ENCODE measurements around the gene ADORA2B.

Gene ADORA2B

GRCh38 chr17:16023881-16024280 lies 79.0 kb downstream of the ADORA2B start:
- no CpG with 5 or more reads among the region's 4 CpGs for WGBS, 2 donors (ENCODE audit: extremely low coverage in 2 of 2, insufficient read length in 2 of 2, insufficient replicate concordance in 1 of 2)
- no peak overlapping the region for H3K27ac ChIP-seq (replicated peaks; ENCODE audit: low read length)
- H3K36me3 ChIP-seq (replicated peaks in 1 of 2; ENCODE audit: control insufficient read depth in 2 of 2, insufficient read depth in 2 of 2, low read length in 2 of 2) = peaks cover 18 to 96% of the 10 kb centered on the region in 2 donors

GRCh38 chr17:16025202-16025601 lies 80.3 kb downstream of the ADORA2B start:
- Histone ChIP-seq H2AK5ac (ENCODE audit: low read depth, low read length) (no peak overlapping the region), H2BK120ac (ENCODE audit: low read depth, low read length) (no peak overlapping the region), H2BK5ac (ENCODE audit: low read length) (no peak overlapping the region), H3K18ac (ENCODE audit: low read length) (no peak overlapping the region), H3K9ac (ENCODE audit: low read depth, low read length, poor library complexity) (no peak overlapping the region), H3K23ac (ENCODE audit: low read depth, low read length, poor library complexity) (no peak overlapping the region), H3K4me2 (ENCODE audit: insufficient read depth, low read length, poor library complexity, severe bottlenecking) (no peak overlapping the region), H3K14ac (ENCODE audit: low read length) (no peak overlapping the region), H2BK15ac (ENCODE audit: low read length) (no peak overlapping the region), H3K27me3 (ENCODE audit: control insufficient read depth in 3 of 3, insufficient read depth in 3 of 3, low read depth in 1 of 3, low read length in 3 of 3) (no peaks in the 10 kb centered on the region), H2AFZ (ENCODE audit: low read length) (no peak overlapping the region), H3K27ac (replicated peaks; ENCODE audit: low read length) (no peak overlapping the region), H3K4ac (ENCODE audit: low read length) (no peak overlapping the region), H2BK12ac (ENCODE audit: low read length) (no peak overlapping the region), H3K79me1 (ENCODE audit: low read depth, low read length) (no peaks in the 10 kb centered on the region), H4K8ac (ENCODE audit: low read depth, low read length) (no peak overlapping the region), H4K91ac (ENCODE audit: low read depth, low read length, poor library complexity) (no peak overlapping the region), H3K4me1 (ENCODE audit: control insufficient read depth in 2 of 2, insufficient read depth in 1 of 2, low read depth in 1 of 2, low read length in 2 of 2) (no peaks in the 10 kb centered on the region), H3K36me3 (replicated peaks in 1 of 2; ENCODE audit: control insufficient read depth in 2 of 2, insufficient read depth in 2 of 2, low read length in 2 of 2) (peaks cover 25 to 96% of the 10 kb centered on the region in 2 donors), H3K9me3 (replicated peaks in 1 of 2; ENCODE audit: control insufficient read depth in 2 of 2, insufficient read depth in 1 of 2, low read depth in 1 of 2, low read length in 2 of 2) (peaks cover 0 to 3% of the 10 kb centered on the region in 2 donors), H3K4me3 (ENCODE audit: low read length in 2 of 2) (no peak overlapping the region)
- DNase-seq (ENCODE audit: low spot score) = no peak
- WGBS, 2 donors (ENCODE audit: extremely low coverage in 2 of 2, insufficient read length in 2 of 2, insufficient replicate concordance in 1 of 2) = no CpG with 5 or more reads among the region's 1 CpG

More at GRCh38 chr17:16023881-16024280, 79.0 kb downstream of the ADORA2B start:
- Histone ChIP-seq H2BK120ac (ENCODE audit: low read depth, low read length) (no peak overlapping the region), H3K18ac (ENCODE audit: low read length) (no peak overlapping the region), H3K79me1 (ENCODE audit: low read depth, low read length) (no peaks in the 10 kb centered on the region), H3K27me3 (ENCODE audit: control insufficient read depth in 3 of 3, insufficient read depth in 3 of 3, low read depth in 1 of 3, low read length in 3 of 3) (no peaks in the 10 kb centered on the region), H3K4ac (ENCODE audit: low read length) (no peak overlapping the region), H3K4me1 (ENCODE audit: control insufficient read depth in 2 of 2, insufficient read depth in 1 of 2, low read depth in 1 of 2, low read length in 2 of 2) (no peaks in the 10 kb centered on the region), H3K23ac (ENCODE audit: low read depth, low read length, poor library complexity) (no peak overlapping the region), H3K9ac (ENCODE audit: low read depth, low read length, poor library complexity) (no peak overlapping the region), H2AFZ (ENCODE audit: low read length) (no peak overlapping the region), H2AK5ac (ENCODE audit: low read depth, low read length) (no peak overlapping the region), H2BK12ac (ENCODE audit: low read length) (no peak overlapping the region), H3K9me3 (replicated peaks in 1 of 2; ENCODE audit: control insufficient read depth in 2 of 2, insufficient read depth in 1 of 2, low read depth in 1 of 2, low read length in 2 of 2) (peaks cover 0 to 3% of the 10 kb centered on the region in 2 donors), H3K4me3 (ENCODE audit: low read length in 2 of 2) (no peak overlapping the region), H3K4me2 (ENCODE audit: insufficient read depth, low read length, poor library complexity, severe bottlenecking) (no peak overlapping the region), H4K91ac (ENCODE audit: low read depth, low read length, poor library complexity) (no peak overlapping the region), H3K14ac (ENCODE audit: low read length) (no peak overlapping the region), H2BK15ac (ENCODE audit: low read length) (no peak overlapping the region), H2BK5ac (ENCODE audit: low read length) (no peak overlapping the region), H4K8ac (ENCODE audit: low read depth, low read length) (no peak overlapping the region)
- no peak for DNase-seq (ENCODE audit: low spot score)
